ENCODE measurements around the gene NOVA2. TPM values are rescaled to one million over a fixed set of nuclear protein-coding genes. Genes with fewer than 3 reads are reported as not detected.

NOVA2 gene
- total and polyA plus RNA-seq, 2 experiments from 2014 or later = 0.08 TPM; not detected in 1

GRCh38 chr19:45918721-45919120, 54.9 kb downstream of the NOVA2 start:
- H3K4me2 ChIP-seq = no peak overlapping the region
- no peaks in the 10 kb centered on the region for H3K9me2 ChIP-seq (replicated peaks; ENCODE audit: insufficient read depth)
- TF ChIP-seq EZH2 (IDR thresholded peaks at IDR 0.05; ENCODE audit: borderline replicate concordance) (no peak), EZH2phosphoT487 (IDR thresholded peaks at IDR 0.05; ENCODE audit: low read depth, severe bottlenecking, unreplicated experiment) (no peak), CTCF (IDR thresholded peaks at IDR 0.05; ENCODE audit: poor library complexity) (no peak)
- no peaks in the 10 kb centered on the region for H3K4me1 ChIP-seq (ENCODE audit: insufficient read depth)
- WGBS (ENCODE audit: low lambda C conversion rate, missing lambda C conversion rate) = 74% methylated on average over 4 of the region's 4 CpGs
- H3K4me3 ChIP-seq = no peak overlapping the region
- DNase-seq (ENCODE audit: low spot score) = no peak
- H3K9me3 ChIP-seq (ENCODE audit: low read depth) = no peaks in the 10 kb centered on the region
- H3K36me3 ChIP-seq (replicated peaks; ENCODE audit: insufficient read depth, low read depth) = no peaks in the 10 kb centered on the region
- H2AFZ ChIP-seq = no peak overlapping the region
- H3K79me2 ChIP-seq = no peaks in the 10 kb centered on the region
- H3K27ac ChIP-seq = no peak overlapping the region
- no peaks in the 10 kb centered on the region for H3K27me3 ChIP-seq
- no peaks in the 10 kb centered on the region for H4K20me1 ChIP-seq (ENCODE audit: insufficient read depth, poor library complexity, severe bottlenecking)

- Histone ChIP-seq H3K27me3 (no peaks in the 10 kb centered on the region), H3K27ac (no peak overlapping the region), H3K36me3 (replicated peaks; ENCODE audit: insufficient read depth, low read depth) (no peaks in the 10 kb centered on the region), H3K79me2 (no peaks in the 10 kb centered on the region), H2AFZ (no peak overlapping the region), H3K4me2 (no peak overlapping the region), H3K4me1 (ENCODE audit: insufficient read depth) (no peaks in the 10 kb centered on the region), H3K4me3 (no peak overlapping the region), H4K20me1 (ENCODE audit: insufficient read depth, poor library complexity, severe bottlenecking) (no peaks in the 10 kb centered on the region), H3K9me2 (replicated peaks; ENCODE audit: insufficient read depth) (no peaks in the 10 kb centered on the region), H3K9me3 (ENCODE audit: low read depth) (no peaks in the 10 kb centered on the region)
- no peak for TF ChIP-seq CTCF (IDR thresholded peaks at IDR 0.05; ENCODE audit: poor library complexity)
- no peak for TF ChIP-seq EZH2 (IDR thresholded peaks at IDR 0.05; ENCODE audit: borderline replicate concordance)
- WGBS (ENCODE audit: low lambda C conversion rate, missing lambda C conversion rate) = 57% methylated on average over 4 of the region's 4 CpGs
- no peak for DNase-seq (ENCODE audit: low spot score)
Measured at GRCh38 chr19:45917421-45918091, 56.1 kb downstream of the NOVA2 start.

- DNase-seq (ENCODE audit: low spot score) = no peak
- H3K9me2 ChIP-seq (replicated peaks; ENCODE audit: insufficient read depth) = no peaks in the 10 kb centered on the region
- H3K36me3 ChIP-seq (replicated peaks; ENCODE audit: insufficient read depth, low read depth) = no peaks in the 10 kb centered on the region
- no peaks in the 10 kb centered on the region for H3K27me3 ChIP-seq
- H3K4me3 ChIP-seq = no peak within 1 kb of the TSS
- H3K9me3 ChIP-seq (ENCODE audit: low read depth) = no peaks in the 10 kb centered on the region
- H4K20me1 ChIP-seq (ENCODE audit: insufficient read depth, poor library complexity, severe bottlenecking) = no peaks in the 10 kb centered on the region
- H2AFZ ChIP-seq = no peak within 1 kb of the TSS
- no peaks in the 10 kb centered on the region for H3K79me2 ChIP-seq
- no peak for TF ChIP-seq CTCF (IDR thresholded peaks at IDR 0.05; ENCODE audit: poor library complexity)
- TF ChIP-seq EZH2 (IDR thresholded peaks at IDR 0.05; ENCODE audit: borderline replicate concordance) = no peak
- TF ChIP-seq EZH2phosphoT487 (IDR thresholded peaks at IDR 0.05; ENCODE audit: low read depth, severe bottlenecking, unreplicated experiment) = no peak
- no peak within 1 kb of the TSS for H3K27ac ChIP-seq
- no peak within 1 kb of the TSS for H3K4me2 ChIP-seq
- 76% methylated on average over 43 of the region's 44 CpGs for WGBS (ENCODE audit: low lambda C conversion rate, missing lambda C conversion rate)
- H3K4me1 ChIP-seq (ENCODE audit: insufficient read depth) = no peaks in the 10 kb centered on the region
Measured at GRCh38 chr19:45913874-45914830, 59.5 kb downstream of the NOVA2 start, which contains the start of gene NANOS2. Gene NANOS2 (minus strand): TSS chr19:45914778. CDS start chr19:45914693, 85 bp downstream.

Measured in hepatocyte (in vitro differentiated cells).